ENCODE data around the gene PSEN2. TPM values are rescaled to one million over a fixed set of nuclear protein-coding genes. Genes with fewer than 3 reads are reported as not detected.
A peak's percentile ranks its signal among the peaks of the same experiment; 100 is the strongest.
"Not testable (repeated sequence)": the region's sequence is repeated elsewhere in the genome, so short reads cannot be mapped to it uniquely, and the experiment has no call there.

PSEN2 gene
- total RNA-seq, 3 donors from 2014 or later: 20.3 to 30.7 (median 24.1) TPM

- Histone ChIP-seq H3K4me1 (ENCODE audit: low read depth) (no peaks in the 10 kb centered on the region), H3K9me3 (no peaks in the 10 kb centered on the region), H3K36me3 (ENCODE audit: low read depth) (no peaks in the 10 kb centered on the region), H3K4me3 (no peak overlapping the region)
- TF ChIP-seq CTCF (IDR thresholded peaks at IDR 0.05): no peak
- DNase-seq (no peak), ATAC-seq (no peak)
- intact Hi-C loops (cut with DNase I, micrococcal nuclease): no loop called here
Observed at GRCh38 chr1:226845624-226846023, 24.8 kb upstream of the PSEN2 start.

- Histone ChIP-seq H3K4me3 (no peak overlapping the region), H3K9me3 (no peaks in the 10 kb centered on the region), H3K4me1 (ENCODE audit: low read depth) (no peaks in the 10 kb centered on the region), H3K36me3 (ENCODE audit: low read depth) (no peaks in the 10 kb centered on the region)
- DNase-seq: no peak
- ATAC-seq: no peak
- intact Hi-C loops (cut with DNase I, micrococcal nuclease): no loop called here
- TF ChIP-seq CTCF (IDR thresholded peaks at IDR 0.05): no peak
Observed at GRCh38 chr1:226846786-226847185, 23.6 kb upstream of the PSEN2 start.

- H3K36me3 ChIP-seq (ENCODE audit: low read depth); H3K4me1 ChIP-seq (ENCODE audit: low read depth); intact Hi-C loops (cut with DNase I, micrococcal nuclease); ATAC-seq; DNase-seq; H3K4me3 ChIP-seq; H3K9me3 ChIP-seq: not testable (repeated sequence)
Observed at GRCh38 chr1:226854548-226854947, 15.9 kb upstream of the PSEN2 start.

GRCh38 chr1:226862890-226863289 is 7.5 kb upstream of the PSEN2 start:
- Histone ChIP-seq H3K4me1 (ENCODE audit: low read depth) (no peaks in the 10 kb centered on the region), H3K36me3 (ENCODE audit: low read depth) (no peaks in the 10 kb centered on the region), H3K9me3 (no peaks in the 10 kb centered on the region), H3K4me3 (no peak overlapping the region)
- TF ChIP-seq CTCF (IDR thresholded peaks at IDR 0.05): no peak
- intact Hi-C loops (cut with DNase I, micrococcal nuclease): no loop called here
- no peak for DNase-seq
- no peak for ATAC-seq

- no peak for TF ChIP-seq CTCF (IDR thresholded peaks at IDR 0.05)
- Histone ChIP-seq H3K36me3 (ENCODE audit: low read depth) (no peaks in the 10 kb centered on the region), H3K4me1 (ENCODE audit: low read depth) (no peaks in the 10 kb centered on the region), H3K9me3 (no peaks in the 10 kb centered on the region), H3K4me3 (no peak overlapping the region)
- no peak for DNase-seq
- intact Hi-C loops (cut with DNase I, micrococcal nuclease): no loop called here
- ATAC-seq: no peak
Observed at GRCh38 chr1:226863446-226863845, 7.0 kb upstream of the PSEN2 start.

GRCh38 chr1:226864311-226864710 is 6.1 kb upstream of the PSEN2 start:
- intact Hi-C loops (cut with DNase I, micrococcal nuclease): no loop called here
- no peak for TF ChIP-seq CTCF (IDR thresholded peaks at IDR 0.05)
- DNase-seq (no peak), ATAC-seq (peak; percentile 83)
- Histone ChIP-seq H3K36me3 (ENCODE audit: low read depth) (no peaks in the 10 kb centered on the region), H3K9me3 (no peaks in the 10 kb centered on the region), H3K4me3 (no peak overlapping the region), H3K4me1 (ENCODE audit: low read depth) (no peaks in the 10 kb centered on the region)

Measured in mucosa of descending colon (tissue), 3 donors.